K562 (cell line): ENCODE measurements around the gene KIAA0319L. TPM values are rescaled to one million over a fixed set of nuclear protein-coding genes. Genes with fewer than 3 reads are reported as not detected.

Experiments used
- BRD9 ChIP-seq: fragments of 450-650 bp; IDR thresholded peaks from 2 replicates; pipeline ENCODE4 v1.6.1; 2018; ENCODE audit warnings: low read depth; ENCODE audit not compliant: partially characterized antibody
- CTCF ChIP-seq, 3 experiments: IDR thresholded peaks in 2 of 3; conservative IDR thresholded peaks in 1 of 3; 2 replicates each; pipeline ENCODE4 v1.5.1; 2011 to 2012; ENCODE audit warnings: low read length in 3 of 3, mild to moderate bottlenecking in 3 of 3, control low read depth in 2 of 3, improper control_type of control experiment in 1 of 3, inconsistent platforms in 1 of 3, low read depth in 1 of 3, mixed read lengths in 1 of 3, moderate library complexity in 1 of 3; ENCODE audit not compliant: insufficient read depth in 2 of 3
- DLX4 ChIP-seq: fragments of 250-450 bp; sonication (Bioruptor Pico); IDR thresholded peaks from 2 replicates; pipeline ENCODE4 v1.6.1; 2021; ENCODE audit warnings: mild to moderate bottlenecking
- DPF2 ChIP-seq: fragments of 450-650 bp; IDR thresholded peaks from 2 replicates; pipeline ENCODE4 v1.6.1; 2016
- HINFP ChIP-seq: fragments of 450-650 bp; conservative IDR thresholded peaks from 2 replicates; pipeline ENCODE4 v1.6.1; 2016; ENCODE audit warnings: missing genetic modification characterization, low read depth, mild to moderate bottlenecking, control low read depth, missing compliant biosample characterization
- HSF4 ChIP-seq: fragments of 250-450 bp; sonication (Bioruptor Pico); IDR thresholded peaks from 2 replicates; pipeline ENCODE4 v2.1.2; 2022; ENCODE audit warnings: mild to moderate bottlenecking, moderate library complexity, borderline replicate concordance
- NFYB ChIP-seq: IDR thresholded peaks from 2 replicates; pipeline ENCODE4 v1.6.1; 2011; ENCODE audit warnings: mild to moderate bottlenecking, moderate library complexity; ENCODE audit not compliant: insufficient read length; ENCODE audit errors: extremely low read depth
- RERE ChIP-seq: sonication (generic); formaldehyde crosslinking; IDR thresholded peaks from 2 replicates; pipeline ENCODE4 v1.8.0; 2023; ENCODE audit warnings: missing genetic modification reagents, mild to moderate bottlenecking, borderline replicate concordance
- SMAD2 ChIP-seq: fragments of 150-350 bp; IDR thresholded peaks from 2 replicates; pipeline ENCODE4 v1.6.1; 2014; ENCODE audit warnings: low read depth, mild to moderate bottlenecking, low read length
- YBX1 ChIP-seq: fragments of 450-650 bp; IDR thresholded peaks from 2 replicates; pipeline ENCODE4 v1.7.1; 2016; ENCODE audit warnings: mild to moderate bottlenecking
- ZBTB12 ChIP-seq: fragments of 250-450 bp; sonication (Bioruptor Pico); IDR thresholded peaks from 2 replicates; pipeline ENCODE4 v1.4.0; 2020
- ZC3H11A ChIP-seq: IDR thresholded peaks from 2 replicates; pipeline ENCODE4 v1.6.1; 2012; ENCODE audit warnings: low read depth, low read length, improper control_type of control experiment
- ZNF3 ChIP-seq: fragments of 250-450 bp; sonication (Bioruptor Pico); IDR thresholded peaks from 2 replicates; pipeline ENCODE4 v1.5.0; 2021; ENCODE audit warnings: mild to moderate bottlenecking, moderate library complexity
- ZNF589 ChIP-seq: fragments of 200-800 bp; sonication (Bioruptor generic); IDR thresholded peaks from 2 replicates; pipeline ENCODE4 v1.6.1; 2016; ENCODE audit warnings: low read depth, missing genetic modification characterization, missing compliant biosample characterization
- polyA plus RNA-seq, 8 experiments: library from polyadenylated mRNA; depleted of rRNA in 4 of 8; stranded (reverse) in 5 of 8; unstranded in 3 of 8; fragments of >200 nt; fragmentation: Nextera tagmentation in 2 of 8; fragmentation: Illumina TruSeq in 1 of 8; extraction: Ambion mirVana in 2 of 8; extraction: Trizol in 1 of 8; gene quantifications; 2 replicates each; pipeline versions ENCODE4 v1.2.1 to v1.2.3, GENCODE V29; 2011 to 2014; ENCODE audit warnings: inconsistent platforms in 1 of 8, missing spikeins in 1 of 8
- total RNA-seq, 7 experiments: library from RNA; depleted of rRNA in 6 of 7; stranded (reverse); fragments of >200 nt in 6 of 7; fragmentation: Illumina TruSeq in 2 of 7; extraction: Trizol in 2 of 7; gene quantifications; 2 replicates each; pipeline versions ENCODE4 v1.2.1 to v1.2.3, GENCODE V29; 2011 to 2021; ENCODE audit warnings: low replicate concordance in 1 of 7

The KIAA0319L gene
- total and polyA plus RNA-seq, 9 of the 15 experiments (the other 6 are each of a cell fraction or from before 2014, with no cell fraction given), result 2.4 to 51.7 (median 27.4) TPM

- TF ChIP-seq RERE (CRISPR knock-in tag) (no peak), ZBTB12 (CRISPR knock-in tag) (no peak; the same call in 1 of the 2 replicates), HSF4 (CRISPR knock-in tag) (no peak), ZNF589 (CRISPR knock-in tag) (no peak), NFYB (peak; percentile 94), SMAD2 (no peak), HINFP (tag) (no peak), DLX4 (CRISPR knock-in tag) (no peak), BRD9 (peak; percentile 60), CTCF (IDR thresholded peaks at IDR 0.05 in 2 of 3, conservative IDR thresholded peaks at IDR 0.05 in 1 of 3; ENCODE audit: insufficient read depth in 2 of 3, low read depth in 1 of 3, low read length in 3 of 3) (no peak; a peak in 1 of 6 replicates), DPF2 (peak; percentile 58; the same call in 1 of the 2 replicates), YBX1 (no peak), ZNF3 (CRISPR knock-in tag) (no peak), ZC3H11A (no peak)
Observed at GRCh38 chr1:35557611-35558373, 589 bp upstream of the KIAA0319L start, which contains the start of gene NCDN (continued).
